ENCODE data around the gene HIBCH.

- TF ChIP-seq CTCF (conservative IDR thresholded peaks at IDR 0.05; ENCODE audit: low read length), result no peak
- no peak for TF ChIP-seq EZH2phosphoT487 (IDR thresholded peaks at IDR 0.05; ENCODE audit: borderline replicate concordance, low read depth, low read length)
Observed at GRCh38 chr2:190183539-190183938, 136.1 kb downstream of the HIBCH start.
